ENCODE results near the gene BCL11B.
A peak's percentile ranks its signal among the peaks of the same experiment; 100 is the strongest.

The BCL11B gene

GRCh38 chr14:99266181-99267178 lies 5.5 kb downstream of the BCL11B start:
- peak; percentile 81 for DNase-seq (ENCODE audit: low spot score)
- peak; percentile 96 for TF ChIP-seq CTCF (IDR thresholded peaks at IDR 0.05; ENCODE audit: extremely low read depth, missing control alignments)

DNA sequence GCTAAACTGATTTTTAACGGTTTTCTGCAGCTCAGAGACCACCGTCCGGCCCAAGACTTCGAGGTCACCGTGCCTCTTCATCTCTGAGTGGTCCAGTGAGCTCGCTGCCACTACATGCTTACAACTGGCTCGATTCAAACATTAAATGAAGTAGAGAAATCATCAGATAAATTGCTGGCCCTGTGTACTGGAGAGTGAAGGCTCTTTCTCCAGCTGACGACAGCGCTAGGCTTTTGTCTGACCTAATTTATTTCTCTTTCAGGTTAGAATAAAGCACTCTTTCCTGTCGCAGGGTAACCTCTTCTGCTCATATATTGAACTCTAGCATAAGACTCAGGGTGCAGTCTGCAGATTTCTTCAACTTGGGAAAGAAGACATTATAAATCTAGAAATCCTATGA lies 6.4 kb downstream of the BCL11B start:
- DNase-seq (ENCODE audit: low spot score) = no peak
- no peak for TF ChIP-seq CTCF (IDR thresholded peaks at IDR 0.05; ENCODE audit: extremely low read depth, missing control alignments)

DNA sequence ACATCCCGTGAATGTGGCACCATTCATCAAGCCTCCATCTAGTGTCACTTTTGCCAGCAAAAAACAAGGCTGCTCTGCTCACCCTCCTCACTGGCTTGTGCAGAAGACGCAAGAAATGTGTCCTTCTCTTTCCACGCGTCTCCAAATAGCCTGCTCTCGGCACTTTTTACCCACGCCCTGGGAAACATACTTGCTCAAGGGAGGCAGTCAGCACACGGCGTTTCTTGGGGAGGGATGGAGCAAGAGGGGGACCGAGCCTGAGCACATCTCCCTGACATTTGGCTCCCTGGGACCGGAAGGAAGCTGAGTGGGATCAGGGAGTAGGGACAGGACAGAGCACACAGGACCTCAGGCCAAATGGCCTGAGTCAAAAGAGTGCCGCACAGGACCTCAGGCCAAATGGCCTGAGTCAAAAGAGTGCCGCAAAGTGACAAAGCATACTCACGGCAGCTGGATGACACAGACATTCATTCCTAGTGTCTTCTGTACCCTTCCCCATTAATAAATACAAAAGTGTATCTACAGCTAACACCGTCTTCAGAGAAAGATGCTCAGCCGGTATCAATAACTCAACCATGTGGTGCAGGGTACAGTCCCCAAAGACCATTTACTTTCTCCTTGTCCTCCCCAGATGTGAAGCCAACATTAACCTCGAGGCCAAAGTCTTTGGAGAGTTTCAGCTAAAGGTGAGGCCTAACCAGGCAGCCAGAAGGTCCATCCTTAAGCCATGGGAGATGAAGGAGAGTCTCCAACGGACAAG lies 7.1 kb downstream of the BCL11B start:
- TF ChIP-seq CTCF (IDR thresholded peaks at IDR 0.05; ENCODE audit: extremely low read depth, missing control alignments) = no peak

DNA sequence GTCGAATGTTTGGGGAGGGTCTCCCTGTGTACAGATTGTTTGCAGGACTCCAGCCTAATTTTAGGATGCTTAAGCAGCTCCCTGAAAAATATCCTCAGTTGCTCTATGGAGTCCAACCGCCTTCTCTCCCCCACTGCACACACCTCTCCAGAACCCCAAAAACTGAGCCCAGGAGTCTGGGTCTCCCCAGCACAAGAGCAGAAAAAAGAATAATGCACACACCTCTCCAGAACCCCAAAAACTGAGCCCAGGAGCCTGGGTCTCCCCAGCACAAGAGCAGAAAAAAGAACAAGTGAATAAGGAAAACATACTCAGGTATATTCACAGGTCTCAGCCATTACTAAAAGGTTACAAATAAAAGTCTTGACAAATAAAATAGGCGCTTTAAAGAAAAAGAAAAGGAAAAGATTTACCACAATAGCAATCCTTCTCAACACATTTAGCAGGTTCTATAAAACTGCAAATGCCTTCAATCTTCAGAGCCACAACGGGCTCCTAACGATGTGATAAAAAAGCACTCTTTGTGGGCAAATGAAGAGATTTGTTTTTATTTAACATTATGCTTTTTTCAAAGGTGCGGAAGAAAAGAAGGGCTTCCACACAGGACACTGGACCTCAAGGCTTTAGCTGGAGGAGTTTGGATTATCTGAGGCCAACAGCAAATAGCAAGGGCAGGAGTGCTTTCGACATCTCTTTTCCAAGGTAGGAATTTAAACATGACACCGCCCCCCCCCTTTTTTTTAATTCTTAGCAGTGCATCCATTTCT lies 8.2 kb downstream of the BCL11B start:
- TF ChIP-seq CTCF (IDR thresholded peaks at IDR 0.05; ENCODE audit: extremely low read depth, missing control alignments) = no peak
- DNase-seq (ENCODE audit: low spot score) = no peak

More for the DNA sequence above, 7.1 kb downstream of the BCL11B start:
- no peak for DNase-seq (ENCODE audit: low spot score)

DNA sequence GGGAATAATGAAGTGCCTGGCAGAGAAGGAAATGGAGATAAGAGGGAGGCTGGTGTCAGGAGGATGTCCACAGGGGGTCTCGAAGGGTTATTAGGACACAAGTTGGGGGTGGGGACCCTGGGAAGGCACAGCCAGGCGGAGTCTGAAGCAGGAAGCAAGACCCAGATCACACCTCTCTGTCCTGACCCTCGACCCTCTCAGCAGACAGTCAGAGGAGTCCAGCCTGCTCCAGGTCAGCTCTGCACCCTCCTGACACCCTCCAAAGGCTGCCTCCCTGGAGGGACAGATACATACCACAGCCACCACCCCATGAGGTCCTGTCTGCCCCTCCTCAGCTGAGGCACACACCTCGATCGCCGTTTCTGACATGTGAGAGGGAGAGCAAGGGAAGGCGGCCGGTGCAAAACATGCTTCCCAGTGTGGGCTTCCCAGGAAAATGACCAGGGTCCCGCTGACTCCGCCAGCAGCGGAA lies 9.0 kb downstream of the BCL11B start:
- DNase-seq (ENCODE audit: low spot score) = no peak
- no peak for TF ChIP-seq CTCF (IDR thresholded peaks at IDR 0.05; ENCODE audit: extremely low read depth, missing control alignments)

- DNase-seq (ENCODE audit: low spot score) = no peak
- TF ChIP-seq CTCF (IDR thresholded peaks at IDR 0.05; ENCODE audit: extremely low read depth, missing control alignments) = no peak
Measured at GRCh38 chr14:99261912-99262787, 9.8 kb downstream of the BCL11B start.

Measured in GM20000 (cell line).